ENCODE results near the gene OVAAL.

GRCh38 chr1:180544050-180544449, 14.7 kb upstream of the OVAAL start:
- TF ChIP-seq CTCF (IDR thresholded peaks at IDR 0.05), result no peak
- no peak for TF ChIP-seq POLR2A (IDR thresholded peaks at IDR 0.05)

Data from lower leg skin (tissue), 3 donors.